Measurements from ENCODE around the gene MARK3.

MARK3 gene

GRCh38 chr14:103528587-103529382 lies 143.6 kb downstream of the MARK3 start, which contains the start of gene TRMT61A:
Gene TRMT61A (plus strand): TSS chr14:103529196. CDS start chr14:103529979, 783 bp downstream.
- peak; percentile 79 to 93 for DNase-seq

GRCh38 chr14:103529383-103530365 lies 144.5 kb downstream of the MARK3 start:
- no peak for DNase-seq

DNA sequence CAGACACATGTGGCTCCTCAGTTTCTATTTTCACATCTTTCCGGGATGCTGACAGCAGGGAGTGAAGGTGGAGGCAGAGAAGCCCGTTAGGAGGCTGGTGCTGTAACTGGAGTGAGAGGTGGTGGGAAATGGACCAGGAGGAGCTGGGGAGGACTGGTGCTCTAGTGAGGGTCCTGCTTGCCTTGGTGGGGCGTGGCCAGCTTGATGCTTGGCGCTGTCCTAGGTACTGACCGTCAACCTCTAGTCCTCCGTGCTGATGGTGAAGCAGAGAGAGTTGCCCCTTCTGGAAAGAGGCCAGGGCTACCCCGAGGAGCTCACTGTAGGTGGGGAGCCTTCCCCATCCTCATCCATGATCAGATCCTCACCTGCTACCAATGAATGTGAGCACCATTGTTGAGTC lies 145.2 kb downstream of the MARK3 start:
- DNase-seq = no peak

GRCh38 chr14:103530831-103531230 lies 145.6 kb downstream of the MARK3 start:
- DNase-seq = no peak

DNA sequence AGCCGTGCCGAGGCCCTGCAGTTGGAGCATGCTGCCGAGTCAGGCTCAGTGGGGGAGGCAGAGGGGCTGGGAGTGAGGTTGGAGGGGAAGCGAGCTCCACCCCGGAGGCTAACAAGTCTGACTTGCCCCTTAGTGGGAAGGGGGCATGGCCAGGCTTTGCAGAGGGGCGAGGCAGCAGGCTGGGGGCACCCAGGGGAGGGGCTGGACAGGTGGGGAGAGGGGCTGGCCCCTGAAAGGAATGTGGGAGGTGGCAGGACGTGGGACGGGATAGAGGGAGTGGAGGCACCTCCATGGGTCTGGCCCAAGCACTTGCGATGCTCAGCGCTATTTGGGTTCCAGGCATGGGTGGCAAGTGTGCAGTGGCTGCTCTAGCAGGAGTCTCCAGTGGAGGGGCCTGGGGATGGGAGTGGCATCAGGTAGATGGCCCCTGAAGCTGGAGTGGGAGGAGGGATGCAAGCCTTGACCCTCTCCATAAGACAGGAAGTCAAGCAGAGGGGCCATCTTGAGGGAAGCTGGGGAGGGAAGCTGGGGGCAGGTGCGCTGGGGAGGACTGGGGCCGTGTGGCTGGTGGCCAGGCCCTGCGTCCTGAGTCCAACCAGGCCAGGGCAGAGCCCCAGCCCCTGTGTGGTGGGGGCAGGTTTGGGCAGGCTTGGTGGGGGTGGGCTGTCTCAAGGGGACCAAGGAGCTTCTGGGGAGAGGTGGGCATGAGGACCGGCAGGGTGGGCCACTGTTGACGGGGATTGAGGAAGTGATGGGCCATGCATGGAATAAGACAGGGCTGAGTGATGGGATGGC lies 146.4 kb downstream of the MARK3 start:
- no peak for DNase-seq

GRCh38 chr14:103532216-103533136 lies 147.3 kb downstream of the MARK3 start:
- DNase-seq = no peak

- DNase-seq = no peak
Measured at GRCh38 chr14:103533137-103533998, 148.2 kb downstream of the MARK3 start.

DNA sequence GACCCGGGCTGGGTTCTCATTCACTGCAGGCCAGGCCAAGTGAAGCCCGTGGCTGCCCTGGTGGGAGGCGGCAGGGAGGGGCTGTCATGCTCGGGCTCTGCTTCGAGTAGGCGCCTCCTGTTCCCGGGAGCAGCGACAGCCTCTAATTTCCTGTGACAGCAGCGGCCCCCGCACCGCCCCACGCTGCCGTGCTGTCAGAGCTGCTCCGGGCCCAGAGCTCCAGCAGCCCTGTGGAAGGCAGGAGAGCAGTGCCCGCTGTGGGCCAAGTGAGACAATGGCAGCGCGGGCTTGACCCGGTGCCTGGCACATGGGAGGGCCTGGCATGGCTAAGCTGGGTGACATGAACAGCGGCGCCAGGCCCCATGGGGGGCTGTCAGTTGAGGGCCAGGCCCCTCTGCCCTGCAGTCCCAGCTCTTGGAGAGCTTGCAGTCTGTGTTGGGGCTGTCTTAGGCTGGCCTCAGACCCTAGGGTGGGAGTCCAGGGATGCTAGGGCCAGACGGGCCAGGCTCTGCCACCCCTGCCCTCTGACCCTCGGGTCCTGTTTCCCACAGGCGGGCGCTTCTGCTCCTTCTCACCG lies 148.9 kb downstream of the MARK3 start:
- no peak for DNase-seq

DNA sequence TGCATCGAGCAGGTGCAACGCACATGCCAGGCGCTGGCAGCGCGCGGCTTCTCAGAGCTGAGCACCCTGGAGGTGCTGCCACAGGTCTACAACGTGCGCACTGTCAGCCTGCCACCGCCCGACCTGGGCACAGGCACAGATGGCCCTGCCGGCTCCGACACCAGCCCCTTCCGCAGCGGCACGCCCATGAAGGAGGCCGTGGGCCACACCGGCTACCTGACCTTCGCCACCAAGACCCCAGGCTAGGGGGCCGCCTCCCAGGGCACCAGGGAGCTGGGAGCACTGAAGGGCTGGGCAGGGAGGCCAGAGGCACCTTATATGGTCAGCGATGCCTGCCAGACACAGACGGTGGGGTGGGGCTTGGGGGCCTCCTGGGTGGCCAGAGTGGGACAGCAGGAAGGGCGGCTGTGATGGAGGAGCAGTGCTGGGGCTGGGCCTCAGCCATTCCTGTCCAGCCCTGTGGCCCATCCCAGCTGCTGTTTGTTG lies 149.4 kb downstream of the MARK3 start:
- no peak for DNase-seq

GRCh38 chr14:103535081-103535890 lies 150.1 kb downstream of the MARK3 start:
- DNase-seq = no peak

- no peak for DNase-seq
Measured at GRCh38 chr14:103535891-103536565, 150.8 kb downstream of the MARK3 start.

DNA sequence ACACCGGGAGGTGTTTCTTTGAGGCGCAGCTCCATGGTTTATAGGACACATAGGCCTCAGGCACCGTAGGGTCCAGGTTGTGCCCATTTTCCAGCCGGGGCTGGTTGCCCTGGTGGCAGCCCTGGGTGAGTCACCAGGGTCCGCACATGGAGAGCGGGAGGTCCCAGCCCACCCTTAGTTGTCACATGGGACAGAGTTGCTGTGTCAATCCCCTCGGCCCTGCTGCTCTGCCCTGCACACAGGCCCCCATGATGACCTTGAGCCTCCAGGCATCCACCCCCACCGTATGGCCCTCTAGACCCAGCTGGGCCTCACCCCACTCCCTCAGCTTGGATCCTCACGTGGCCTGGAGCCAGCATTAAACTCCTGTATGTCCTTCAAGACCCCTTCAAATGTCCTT lies 151.5 kb downstream of the MARK3 start:
- DNase-seq = no peak

DNA sequence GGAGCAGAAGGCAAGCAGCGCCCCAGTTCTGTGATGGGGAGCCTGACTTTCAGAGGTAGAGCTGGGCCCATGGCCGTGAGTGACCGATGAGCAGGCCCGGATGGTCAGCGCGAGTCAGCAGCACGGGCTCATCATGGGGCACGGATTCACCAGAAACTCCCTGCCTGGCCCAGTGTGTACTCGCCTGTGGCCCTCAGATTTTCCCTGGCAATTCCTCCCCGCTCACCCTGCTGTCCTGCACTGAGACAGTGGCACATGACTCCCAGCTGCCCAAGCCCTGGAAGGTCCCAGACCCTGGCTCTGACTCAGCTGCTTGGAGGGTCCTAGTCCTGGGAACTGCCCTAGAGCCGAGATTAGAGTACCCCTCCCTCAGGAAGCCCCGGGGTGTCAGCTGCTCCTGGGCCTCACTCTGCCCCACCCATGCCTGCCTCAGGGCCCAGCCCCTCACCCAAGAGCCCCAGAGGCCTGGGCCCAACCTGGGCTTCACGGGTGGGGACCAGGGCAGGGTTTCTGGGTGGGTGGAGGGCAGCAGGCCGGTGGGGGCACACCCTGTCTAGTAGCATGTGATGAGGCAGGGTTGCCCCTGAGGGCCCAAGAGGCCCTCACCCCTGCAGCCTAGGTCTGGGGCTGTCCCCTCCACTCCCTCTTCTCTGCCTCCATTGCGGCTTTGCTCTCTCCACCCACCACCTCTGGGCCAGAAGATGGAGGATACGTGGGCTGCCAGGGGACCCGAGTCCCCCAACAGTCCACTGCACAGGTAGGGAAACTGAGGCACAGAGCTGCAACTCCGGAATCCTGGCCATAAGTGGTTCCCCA lies 152.2 kb downstream of the MARK3 start:
- DNase-seq = no peak

DNA sequence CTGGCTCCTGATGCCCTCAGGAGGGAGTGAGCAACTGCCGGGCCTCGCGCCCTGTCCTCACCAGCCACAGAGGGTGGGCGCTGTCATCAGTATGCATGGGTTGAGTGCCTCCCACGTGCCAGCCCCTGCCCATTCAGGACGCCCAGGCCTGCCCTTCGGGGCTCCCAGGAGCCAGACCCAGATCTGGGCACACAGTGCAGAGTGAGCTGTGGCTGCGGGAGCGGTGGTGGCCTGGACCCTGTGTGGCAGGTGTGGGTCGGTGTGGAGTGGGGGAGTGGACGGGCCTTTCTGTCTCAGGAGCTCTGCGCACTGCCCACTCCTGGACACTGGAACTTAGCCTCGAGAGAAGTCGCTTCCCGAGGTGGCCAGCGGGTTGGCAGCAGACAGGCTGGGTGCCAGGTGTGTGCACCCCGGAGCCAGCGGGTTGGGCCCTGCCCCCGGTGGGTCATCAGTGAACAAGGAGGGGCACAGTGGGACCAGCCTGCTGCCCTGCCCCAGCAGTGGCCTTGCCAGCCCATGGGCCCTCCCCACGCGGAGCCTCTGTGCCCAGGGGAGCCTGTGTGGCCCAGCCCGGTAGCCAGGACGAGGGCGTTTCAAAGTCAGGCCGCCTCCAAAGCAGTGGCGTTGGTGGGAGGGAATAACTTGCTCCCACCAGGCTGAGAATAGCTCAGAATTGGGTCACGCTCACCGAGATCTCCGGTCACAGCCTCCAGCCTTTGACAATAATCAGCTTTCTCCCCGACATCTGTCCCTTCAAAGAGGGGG lies 153.3 kb downstream of the MARK3 start:
- no peak for DNase-seq

DNA sequence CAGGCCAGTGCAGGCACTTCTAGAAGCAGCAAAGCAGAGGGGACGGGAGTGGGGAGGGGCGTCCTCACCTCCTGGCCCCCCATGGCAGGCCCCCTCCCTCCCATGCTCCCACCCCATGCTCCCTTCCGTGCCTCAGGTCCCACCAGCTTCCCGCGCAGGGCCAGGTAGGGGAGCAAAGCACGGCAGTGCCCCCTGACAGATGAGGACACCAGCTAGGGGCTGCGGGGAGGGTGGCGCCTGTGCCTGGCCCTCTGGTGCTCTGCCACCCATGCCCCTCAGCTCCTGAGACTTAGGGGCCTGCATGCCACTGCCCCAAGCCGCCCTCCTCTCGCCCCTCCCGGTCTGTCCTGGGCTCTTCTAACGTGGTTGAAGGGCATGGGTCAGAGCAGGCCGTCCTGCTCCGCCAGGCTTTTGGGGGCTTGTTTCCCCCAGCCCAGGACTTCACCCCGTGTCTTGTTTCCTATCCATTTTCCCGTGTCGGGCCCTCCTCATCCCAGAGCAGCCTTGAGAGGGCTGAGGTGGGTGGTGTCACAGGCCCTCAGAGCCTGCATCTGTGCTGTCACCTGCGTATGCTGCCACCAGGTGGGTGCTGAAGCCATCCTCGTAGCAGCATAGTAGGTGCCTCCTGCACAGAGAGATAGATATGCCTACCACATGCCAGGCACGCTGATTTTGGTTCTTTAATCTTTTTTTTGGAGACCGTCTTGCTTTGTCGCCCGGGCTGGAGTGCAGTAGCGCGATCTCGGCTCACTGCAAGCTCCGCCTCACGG lies 154.0 kb downstream of the MARK3 start:
- DNase-seq = no peak

All from NCI-H446 (cell line).